HG03066 (cell line): ENCODE results near the gene PLVAP.

ENCODE experiments used
- ATAC-seq: cut with Tn5 transposase; IDR thresholded peaks from one replicate; pipeline ENCODE4 v1.9.1; 2021; ENCODE audit warnings: low read depth; ENCODE audit not compliant: unreplicated experiment

PLVAP gene

GRCh38 chr19:17376935-17377600 lies at the start of gene PLVAP:
PLVAP (minus strand) TSS chr19:17377342; CDS start chr19:17377288, 54 bp downstream.
- no peak for ATAC-seq

- no peak for ATAC-seq
These were observed 47.7 kb upstream of the PLVAP start for GRCh38 chr19:17424743-17425365.

- ATAC-seq = no peak
These were observed 46.5 kb upstream of the PLVAP start for GRCh38 chr19:17423429-17424208.

- ATAC-seq = no peak
These were observed 44.8 kb upstream of the PLVAP start for GRCh38 chr19:17421942-17422341.

GRCh38 chr19:17420475-17420924 lies 43.4 kb upstream of the PLVAP start:
- no peak for ATAC-seq

GRCh38 chr19:17419621-17420474 lies 42.7 kb upstream of the PLVAP start, which contains the start of gene MVB12A:
MVB12A (plus strand) TSS chr19:17420047; CDS start chr19:17420136, 89 bp downstream.
- peak; percentile 82 for ATAC-seq

- ATAC-seq = no peak
These were observed 42.0 kb upstream of the PLVAP start for GRCh38 chr19:17419154-17419620.

- ATAC-seq = no peak
These were observed 41.6 kb upstream of the PLVAP start for GRCh38 chr19:17418710-17419109.

GRCh38 chr19:17415121-17415520 lies 38.0 kb upstream of the PLVAP start:
- no peak for ATAC-seq

GRCh38 chr19:17414097-17414496 lies 37.0 kb upstream of the PLVAP start:
- no peak for ATAC-seq

GRCh38 chr19:17411801-17412200 lies 34.7 kb upstream of the PLVAP start:
- ATAC-seq = no peak

- no peak for ATAC-seq
These were observed 32.8 kb upstream of the PLVAP start for GRCh38 chr19:17409990-17410389.

- ATAC-seq = no peak
These were observed 29.7 kb upstream of the PLVAP start for GRCh38 chr19:17406887-17407196.

- ATAC-seq = no peak
These were observed 29.1 kb upstream of the PLVAP start for GRCh38 chr19:17406046-17406886.

GRCh38 chr19:17405250-17406045 lies 28.3 kb upstream of the PLVAP start, which contains the start of gene BST2:
BST2 (minus strand) TSS chr19:17405630; CDS start chr19:17405575, 55 bp downstream.
- peak; percentile 80 for ATAC-seq

GRCh38 chr19:17404621-17405249 lies 27.6 kb upstream of the PLVAP start:
- ATAC-seq = no peak

GRCh38 chr19:17404015-17404414 lies 26.9 kb upstream of the PLVAP start:
- no peak for ATAC-seq
